IPS-11a (cell line): ENCODE results near the gene RIMBP3C.
"Not testable (repeated sequence)": the region's sequence is repeated elsewhere in the genome, so short reads cannot be mapped to it uniquely, and the experiment has no call there.

Source experiments
- H3K4me3 ChIP-seq: one replicate; pipeline ENCODE4 v1.5.1; 2013; ENCODE audit warnings: low read depth, low read length, control low read depth

The RIMBP3C gene

GRCh38 chr22:21551361-21551760, at the start of gene RIMBP3C:
Gene RIMBP3C (minus strand): TSS chr22:21551461. CDS start chr22:21550976, 485 bp downstream.
- not testable (repeated sequence) for H3K4me3 ChIP-seq

GRCh38 chr22:21599053-21599893, 48.0 kb upstream of the RIMBP3C start:
- no peak overlapping the region for H3K4me3 ChIP-seq

- no peak overlapping the region for H3K4me3 ChIP-seq
Measured at GRCh38 chr22:21598302-21598701, 47.0 kb upstream of the RIMBP3C start.

GRCh38 chr22:21596356-21597135, 45.3 kb upstream of the RIMBP3C start:
- H3K4me3 ChIP-seq, result not testable (repeated sequence)

- H3K4me3 ChIP-seq, result no peak overlapping the region
Measured at GRCh38 chr22:21594865-21595452, 43.7 kb upstream of the RIMBP3C start.

- no peak overlapping the region for H3K4me3 ChIP-seq
Measured at GRCh38 chr22:21593406-21594232, 42.4 kb upstream of the RIMBP3C start.

GRCh38 chr22:21592422-21592821, 41.2 kb upstream of the RIMBP3C start:
- H3K4me3 ChIP-seq, result no peak overlapping the region

- no peak overlapping the region for H3K4me3 ChIP-seq
Measured at GRCh38 chr22:21591695-21592094, 40.4 kb upstream of the RIMBP3C start.

- no peak overlapping the region for H3K4me3 ChIP-seq
Measured at GRCh38 chr22:21590809-21591641, 39.8 kb upstream of the RIMBP3C start.

- H3K4me3 ChIP-seq, result no peak overlapping the region
Measured at GRCh38 chr22:21589396-21589795, 38.1 kb upstream of the RIMBP3C start.

GRCh38 chr22:21587803-21588611, 36.7 kb upstream of the RIMBP3C start:
- H3K4me3 ChIP-seq, result no peak overlapping the region

- no peak overlapping the region for H3K4me3 ChIP-seq
Measured at GRCh38 chr22:21585389-21585788, 34.1 kb upstream of the RIMBP3C start.

GRCh38 chr22:21582801-21583740, 31.8 kb upstream of the RIMBP3C start:
- no peak overlapping the region for H3K4me3 ChIP-seq

- H3K4me3 ChIP-seq, result not testable (repeated sequence)
Measured at GRCh38 chr22:21581009-21581713, 29.9 kb upstream of the RIMBP3C start.

GRCh38 chr22:21580623-21581007, 29.4 kb upstream of the RIMBP3C start:
- H3K4me3 ChIP-seq, result not testable (repeated sequence)

- no peak overlapping the region for H3K4me3 ChIP-seq
Measured at GRCh38 chr22:21579474-21579851, 28.2 kb upstream of the RIMBP3C start.

- no peak overlapping the region for H3K4me3 ChIP-seq
Measured at GRCh38 chr22:21573750-21574494, 22.7 kb upstream of the RIMBP3C start.
